K562 (cell line): ENCODE measurements around the gene ENTREP3. TPM values are rescaled to one million over a fixed set of nuclear protein-coding genes. Genes with fewer than 3 reads are reported as not detected.
A peak's percentile ranks its signal among the peaks of the same experiment; 100 is the strongest.

ENCODE experiments used
- FIP1L1 ChIP-seq: fragments of 200-400 bp; formaldehyde crosslinking; IDR thresholded peaks from 2 replicates; pipeline ENCODE4 v1.6.1; 2018; ENCODE audit warnings: mild to moderate bottlenecking, low read depth, low read length; ENCODE audit not compliant: poor library complexity, severe bottlenecking
- KAT8 ChIP-seq: fragments of 450-650 bp; IDR thresholded peaks from 2 replicates; pipeline ENCODE4 v1.6.1; 2016; ENCODE audit warnings: low read depth, mild to moderate bottlenecking
- LCOR ChIP-seq: sonication (generic); formaldehyde crosslinking; IDR thresholded peaks from 2 replicates; pipeline ENCODE4 v1.8.0; 2022; ENCODE audit warnings: mild to moderate bottlenecking, missing genetic modification reagents
- MAFG ChIP-seq: fragments of 450-650 bp; conservative IDR thresholded peaks from 2 replicates; pipeline ENCODE4 v1.6.1; 2016; ENCODE audit warnings: missing genetic modification characterization, missing compliant biosample characterization
- NR4A1 ChIP-seq, 2 experiments: fragments of 250-450 bp in 1 of 2; fragments of 450-650 bp in 1 of 2; sonication (Bioruptor Pico) in 1 of 2; IDR thresholded peaks; 2 replicates each; pipeline versions ENCODE4 v1.4.0 to v1.6.1; 2016 to 2020; ENCODE audit warnings: mild to moderate bottlenecking in 2 of 2, missing compliant biosample characterization in 1 of 2, missing genetic modification characterization in 1 of 2, moderate library complexity in 1 of 2
- PHB2 ChIP-seq: fragments of 450-650 bp; IDR thresholded peaks from 2 replicates; pipeline ENCODE4 v1.6.1; 2017; ENCODE audit warnings: low read depth
- RBM17 ChIP-seq: fragments of 200-400 bp; formaldehyde crosslinking; IDR thresholded peaks from 2 replicates; pipeline ENCODE4 v1.6.1; 2017; ENCODE audit warnings: low read depth, mild to moderate bottlenecking, low read length, borderline replicate concordance
- SAFB ChIP-seq: fragments of 200-400 bp; formaldehyde crosslinking; IDR thresholded peaks from 2 replicates; pipeline ENCODE4 v1.6.1; 2017; ENCODE audit warnings: low read depth, low read length, borderline replicate concordance
- SRSF1 ChIP-seq: fragments of 200-400 bp; formaldehyde crosslinking; IDR thresholded peaks from 2 replicates; pipeline ENCODE4 v1.6.1; 2017; ENCODE audit warnings: mild to moderate bottlenecking, low read depth, low read length, moderate library complexity
- SRSF7 ChIP-seq: fragments of 200-400 bp; formaldehyde crosslinking; optimal IDR thresholded peaks from 2 replicates; pipeline ENCODE3; 2017; ENCODE audit warnings: mild to moderate bottlenecking, low read depth, low read length
- TARDBP ChIP-seq: fragments of 450-650 bp; IDR thresholded peaks from 2 replicates; pipeline ENCODE4 v1.6.1; 2016
- TBP ChIP-seq: optimal IDR thresholded peaks from 2 replicates; pipeline ENCODE3; 2011; ENCODE audit warnings: low read depth, low read length, improper control_type of control experiment
- ZNF253 ChIP-seq: fragments of 250-450 bp; sonication (Bioruptor Pico); conservative IDR thresholded peaks from 2 replicates; pipeline ENCODE4 v1.6.1; 2021; ENCODE audit warnings: mild to moderate bottlenecking
- ZNF384 ChIP-seq: IDR thresholded peaks from 2 replicates; pipeline ENCODE4 v1.6.1; 2012; ENCODE audit warnings: low read depth, low read length, improper control_type of control experiment
- ZNF778 ChIP-seq: fragments of 450-650 bp; formaldehyde crosslinking; IDR thresholded peaks from 2 replicates; pipeline ENCODE4 v1.4.0; 2020; ENCODE audit warnings: mild to moderate bottlenecking, moderate library complexity
- polyA plus RNA-seq, 8 experiments: library from polyadenylated mRNA; depleted of rRNA in 4 of 8; stranded (reverse) in 5 of 8; unstranded in 3 of 8; fragments of >200 nt; fragmentation: Nextera tagmentation in 2 of 8; fragmentation: Illumina TruSeq in 1 of 8; extraction: Ambion mirVana in 2 of 8; extraction: Trizol in 1 of 8; gene quantifications; 2 replicates each; pipeline versions ENCODE4 v1.2.1 to v1.2.3, GENCODE V29; 2011 to 2014; ENCODE audit warnings: inconsistent platforms in 1 of 8, missing spikeins in 1 of 8
- total RNA-seq, 7 experiments: library from RNA; depleted of rRNA in 6 of 7; stranded (reverse); fragments of >200 nt in 6 of 7; fragmentation: Illumina TruSeq in 2 of 7; extraction: Trizol in 2 of 7; gene quantifications; 2 replicates each; pipeline versions ENCODE4 v1.2.1 to v1.2.3, GENCODE V29; 2011 to 2021; ENCODE audit warnings: low replicate concordance in 1 of 7
- TF ChIP-seq, protein P1 (sequence below): fragments of 450-650 bp; conservative IDR thresholded peaks from 2 replicates; pipeline ENCODE4 v1.6.1; 2016; ENCODE audit warnings: missing genetic modification characterization, low read depth, mild to moderate bottlenecking, control low read depth, missing compliant biosample characterization
- TF ChIP-seq, protein P2 (sequence below), 2 experiments: fragments of 450-650 bp in 1 of 2; sonication (generic) in 1 of 2; formaldehyde crosslinking in 1 of 2; IDR thresholded peaks; 2 replicates each; pipeline versions ENCODE4 v1.7.1 to v1.9.0; 2016 to 2022; ENCODE audit warnings: inconsistent platforms in 1 of 2, mild to moderate bottlenecking in 1 of 2, missing genetic modification reagents in 1 of 2

The ENTREP3 gene
- total and polyA plus RNA-seq, 9 of the 15 experiments (the other 6 are each of a cell fraction or from before 2014, with no cell fraction given) = 1.9 to 41.8 (median 5.9) TPM

DNA sequence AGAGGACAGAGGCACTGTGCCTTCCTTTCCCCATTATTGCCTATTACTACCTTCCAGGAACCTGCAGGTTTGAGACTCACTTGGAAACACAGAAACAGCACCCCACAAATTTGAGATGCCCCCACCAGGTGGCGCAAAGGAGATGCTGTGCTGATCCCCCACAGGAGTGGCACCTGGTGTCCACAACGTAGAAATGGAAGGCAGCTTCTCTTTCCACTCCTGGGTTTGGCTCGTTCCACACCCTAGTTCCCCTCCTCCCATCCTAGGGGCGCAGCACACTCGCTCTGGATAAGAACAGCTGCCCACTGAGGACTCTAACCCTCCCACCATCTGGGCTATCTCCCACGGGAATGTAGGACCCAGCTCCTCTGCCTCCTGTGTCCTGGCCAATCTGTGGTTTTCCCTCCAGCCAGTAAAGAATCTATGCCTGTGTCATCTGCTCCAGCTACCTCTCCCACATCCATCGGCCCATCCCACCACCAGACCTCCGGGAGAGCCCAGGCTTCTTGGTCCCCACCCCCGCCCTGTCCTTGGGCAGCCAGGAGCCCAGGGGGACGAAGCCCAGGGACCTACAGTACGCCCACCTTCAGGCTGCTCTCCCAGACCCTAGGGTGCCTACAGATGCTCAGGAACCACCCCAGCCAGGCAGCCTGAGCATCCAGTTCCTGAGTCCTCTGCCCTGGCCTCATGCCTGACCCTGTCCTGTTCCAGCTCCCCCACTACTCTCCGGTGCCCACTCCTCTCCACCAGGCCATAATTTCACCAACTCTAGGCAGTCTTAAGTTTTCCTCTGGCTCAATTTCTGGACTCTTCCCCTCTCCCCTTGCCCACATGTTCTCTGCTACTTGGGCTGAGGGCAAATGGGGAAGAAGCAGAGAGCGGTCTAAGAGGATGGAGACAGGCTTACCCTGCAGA lies 48.1 kb downstream of the ENTREP3 start (continued):
- TF ChIP-seq SRSF1 = no peak
- no peak for TF ChIP-seq ZNF778 (CRISPR knock-in tag)
- TF ChIP-seq MAFG = no peak
- TF ChIP-seq, protein P1, sequence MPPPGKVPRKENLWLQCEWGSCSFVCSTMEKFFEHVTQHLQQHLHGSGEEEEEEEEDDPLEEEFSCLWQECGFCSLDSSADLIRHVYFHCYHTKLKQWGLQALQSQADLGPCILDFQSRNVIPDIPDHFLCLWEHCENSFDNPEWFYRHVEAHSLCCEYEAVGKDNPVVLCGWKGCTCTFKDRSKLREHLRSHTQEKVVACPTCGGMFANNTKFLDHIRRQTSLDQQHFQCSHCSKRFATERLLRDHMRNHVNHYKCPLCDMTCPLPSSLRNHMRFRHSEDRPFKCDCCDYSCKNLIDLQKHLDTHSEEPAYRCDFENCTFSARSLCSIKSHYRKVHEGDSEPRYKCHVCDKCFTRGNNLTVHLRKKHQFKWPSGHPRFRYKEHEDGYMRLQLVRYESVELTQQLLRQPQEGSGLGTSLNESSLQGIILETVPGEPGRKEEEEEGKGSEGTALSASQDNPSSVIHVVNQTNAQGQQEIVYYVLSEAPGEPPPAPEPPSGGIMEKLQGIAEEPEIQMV (tag) = no peak
- no peak for TF ChIP-seq ZNF253 (CRISPR knock-in tag)
- TF ChIP-seq, protein P2, sequence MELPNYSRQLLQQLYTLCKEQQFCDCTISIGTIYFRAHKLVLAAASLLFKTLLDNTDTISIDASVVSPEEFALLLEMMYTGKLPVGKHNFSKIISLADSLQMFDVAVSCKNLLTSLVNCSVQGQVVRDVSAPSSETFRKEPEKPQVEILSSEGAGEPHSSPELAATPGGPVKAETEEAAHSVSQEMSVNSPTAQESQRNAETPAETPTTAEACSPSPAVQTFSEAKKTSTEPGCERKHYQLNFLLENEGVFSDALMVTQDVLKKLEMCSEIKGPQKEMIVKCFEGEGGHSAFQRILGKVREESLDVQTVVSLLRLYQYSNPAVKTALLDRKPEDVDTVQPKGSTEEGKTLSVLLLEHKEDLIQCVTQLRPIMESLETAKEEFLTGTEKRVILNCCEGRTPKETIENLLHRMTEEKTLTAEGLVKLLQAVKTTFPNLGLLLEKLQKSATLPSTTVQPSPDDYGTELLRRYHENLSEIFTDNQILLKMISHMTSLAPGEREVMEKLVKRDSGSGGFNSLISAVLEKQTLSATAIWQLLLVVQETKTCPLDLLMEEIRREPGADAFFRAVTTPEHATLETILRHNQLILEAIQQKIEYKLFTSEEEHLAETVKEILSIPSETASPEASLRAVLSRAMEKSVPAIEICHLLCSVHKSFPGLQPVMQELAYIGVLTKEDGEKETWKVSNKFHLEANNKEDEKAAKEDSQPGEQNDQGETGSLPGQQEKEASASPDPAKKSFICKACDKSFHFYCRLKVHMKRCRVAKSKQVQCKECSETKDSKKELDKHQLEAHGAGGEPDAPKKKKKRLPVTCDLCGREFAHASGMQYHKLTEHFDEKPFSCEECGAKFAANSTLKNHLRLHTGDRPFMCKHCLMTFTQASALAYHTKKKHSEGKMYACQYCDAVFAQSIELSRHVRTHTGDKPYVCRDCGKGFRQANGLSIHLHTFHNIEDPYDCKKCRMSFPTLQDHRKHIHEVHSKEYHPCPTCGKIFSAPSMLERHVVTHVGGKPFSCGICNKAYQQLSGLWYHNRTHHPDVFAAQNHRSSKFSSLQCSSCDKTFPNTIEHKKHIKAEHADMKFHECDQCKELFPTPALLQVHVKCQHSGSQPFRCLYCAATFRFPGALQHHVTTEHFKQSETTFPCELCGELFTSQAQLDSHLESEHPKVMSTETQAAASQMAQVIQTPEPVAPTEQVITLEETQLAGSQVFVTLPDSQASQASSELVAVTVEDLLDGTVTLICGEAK (IDR thresholded peaks at IDR 0.05) = no peak
- TF ChIP-seq, protein P2 (CRISPR knock-in tag; IDR thresholded peaks at IDR 0.05) = 0 out of 2 replicates have a peak, but pooled peaks have one; percentile 18
- TF ChIP-seq SRSF7 = no peak
- no peak for TF ChIP-seq KAT8
- TF ChIP-seq SAFB = no peak
- no peak for TF ChIP-seq FIP1L1
- no peak for TF ChIP-seq RBM17
- peak; percentile 1 for TF ChIP-seq TBP
- 0 out of 2 replicates have a peak, but pooled peaks have one; percentile 18 for TF ChIP-seq LCOR (CRISPR knock-in tag)
- no peak for TF ChIP-seq TARDBP
- no peak for TF ChIP-seq ZNF384
- no peak for TF ChIP-seq PHB2
- no peak for TF ChIP-seq NR4A1 (CRISPR knock-in tag; IDR thresholded peaks at IDR 0.05)
- TF ChIP-seq NR4A1 (tag; IDR thresholded peaks at IDR 0.05) = no peak
